ENCODE data around the gene TMEM222. TPM values are rescaled to one million over a fixed set of nuclear protein-coding genes. Genes with fewer than 3 reads are reported as not detected.

The TMEM222 gene
- total RNA-seq, 2 experiments from 2014 or later: 21.8 to 22.5 TPM

GRCh38 chr1:27325286-27325685 is 3.3 kb downstream of the TMEM222 start:
- intact Hi-C loops (cut with DNase I, micrococcal nuclease): loop anchor here in 1 of 2 experiments (10.0 kb wide), 1 partner anchor 400 kb away; the partner anchor contains the start of gene FAM76A
- no peak overlapping the region for H3K4me3 Mint-ChIP-seq

GRCh38 chr1:27327964-27328363 is 6.0 kb downstream of the TMEM222 start:
- Mint-ChIP-seq H3K4me3 (no peak overlapping the region), H3K4me1 (ENCODE audit: low read depth) (peaks cover 65% of the 10 kb centered on the region), H3K9me3 (no peaks in the 10 kb centered on the region), H3K27me3 (no peaks in the 10 kb centered on the region), H3K36me3 (ENCODE audit: low read depth) (peaks cover 76% of the 10 kb centered on the region), H3K27ac (peak overlapping the region; percentile 37)
- DNase-seq: no peak
- Histone ChIP-seq H3K4me3 (ENCODE audit: low read length) (no peak overlapping the region), H3K9me3 (ENCODE audit: control insufficient read depth in 1 of 2, insufficient read depth in 1 of 2, low read length in 2 of 2) (no peaks in the 10 kb centered on the region), H3K27me3 (ENCODE audit: control insufficient read depth in 1 of 2, insufficient read depth in 2 of 2, low read length in 2 of 2) (no peaks in the 10 kb centered on the region), H3K4me1 (ENCODE audit: insufficient read depth, low read length) (peaks cover 71% of the 10 kb centered on the region), H3K36me3 (ENCODE audit: insufficient read depth, low read length) (peaks cover 74% of the 10 kb centered on the region), H3K27ac (ENCODE audit: low read depth in 1 of 2, low read length in 2 of 2) (no peak overlapping the region)
- no peak for TF ChIP-seq CTCF (IDR thresholded peaks at IDR 0.05)
- ATAC-seq (ENCODE audit: poor library complexity): no peak
- intact Hi-C loops (cut with DNase I, micrococcal nuclease): loop anchor here in 1 of 2 experiments (10.0 kb wide), 1 partner anchor 397 kb away; the partner anchor contains the start of gene FAM76A
- POLR2A ChIA-PET: interaction anchor here (2.0 kb wide), 1 partner anchor 14 kb away, joined by 6 read pairs; the partner anchor contains the start of gene SYTL1
- CTCF ChIA-PET: interaction anchor here (1.3 kb wide), 1 partner anchor 29 kb away, joined by 5 read pairs; no protein-coding TSS in a partner anchor

More at GRCh38 chr1:27325286-27325685, 3.3 kb downstream of the TMEM222 start:
- peaks cover 66% of the 10 kb centered on the region for H3K36me3 Mint-ChIP-seq (ENCODE audit: low read depth)
- no peaks in the 10 kb centered on the region for H3K9me3 Mint-ChIP-seq
- no peak for TF ChIP-seq CTCF (IDR thresholded peaks at IDR 0.05)
- no peak for ATAC-seq (ENCODE audit: poor library complexity)
- Histone ChIP-seq H3K4me1 (ENCODE audit: insufficient read depth, low read length) (peaks cover 67% of the 10 kb centered on the region), H3K27ac (ENCODE audit: low read depth in 1 of 2, low read length in 2 of 2) (no peak overlapping the region), H3K27me3 (ENCODE audit: control insufficient read depth in 1 of 2, insufficient read depth in 2 of 2, low read length in 2 of 2) (no peaks in the 10 kb centered on the region), H3K4me3 (ENCODE audit: low read length) (no peak overlapping the region), H3K36me3 (ENCODE audit: insufficient read depth, low read length) (peaks cover 47% of the 10 kb centered on the region), H3K9me3 (ENCODE audit: control insufficient read depth in 1 of 2, insufficient read depth in 1 of 2, low read length in 2 of 2) (no peaks in the 10 kb centered on the region)
- DNase-seq: no peak
- H3K27me3 Mint-ChIP-seq: no peaks in the 10 kb centered on the region
- H3K4me1 Mint-ChIP-seq (ENCODE audit: low read depth): peaks cover 74% of the 10 kb centered on the region
- H3K27ac Mint-ChIP-seq: no peak overlapping the region
- ChIA-PET POLR2A (no interaction called here), CTCF (interaction anchor here (1.2 to 1.7 kb wide), 2 partner anchors 28 to 344 kb away, joined by 3 to 5 read pairs; no protein-coding TSS in a partner anchor)

- H3K27ac ChIP-seq (ENCODE audit: low read depth in 1 of 2, low read length in 2 of 2): no peak overlapping the region
- Mint-ChIP-seq H3K9me3 (no peaks in the 10 kb centered on the region), H3K36me3 (ENCODE audit: low read depth) (peaks cover 78% of the 10 kb centered on the region), H3K4me3 (no peak overlapping the region), H3K27me3 (no peaks in the 10 kb centered on the region), H3K27ac (no peak overlapping the region), H3K4me1 (ENCODE audit: low read depth) (peaks cover 44% of the 10 kb centered on the region)
- peaks cover 48% of the 10 kb centered on the region for H3K4me1 ChIP-seq (ENCODE audit: insufficient read depth, low read length)
- no peak for ATAC-seq (ENCODE audit: poor library complexity)
- POLR2A ChIA-PET: no interaction called here
- H3K36me3 ChIP-seq (ENCODE audit: insufficient read depth, low read length): peaks cover 85% of the 10 kb centered on the region
- DNase-seq: no peak
- CTCF ChIA-PET: no interaction called here
- H3K27me3 ChIP-seq (ENCODE audit: control insufficient read depth in 1 of 2, insufficient read depth in 2 of 2, low read length in 2 of 2): no peaks in the 10 kb centered on the region
- no peak overlapping the region for H3K4me3 ChIP-seq (ENCODE audit: low read length)
- TF ChIP-seq CTCF (IDR thresholded peaks at IDR 0.05): no peak
- intact Hi-C loops (cut with DNase I, micrococcal nuclease): no loop called here
- no peaks in the 10 kb centered on the region for H3K9me3 ChIP-seq (ENCODE audit: control insufficient read depth in 1 of 2, insufficient read depth in 1 of 2, low read length in 2 of 2)
Observed at GRCh38 chr1:27330786-27331185, 8.8 kb downstream of the TMEM222 start.
